GM23338 (cell line): ENCODE results near the gene NUDT15.

Experiments used
- CREB1 ChIP-seq: fragments of 250-450 bp; sonication (Bioruptor Pico); IDR thresholded peaks from 2 replicates; pipeline ENCODE4 v1.5.0; 2020; ENCODE audit warnings: low read depth, mild to moderate bottlenecking, moderate library complexity
- CTCF ChIP-seq, 2 experiments: fragments of 200-600 bp in 1 of 2; sonication (generic) in 1 of 2; conservative IDR thresholded peaks; 2 replicates each; pipeline versions ENCODE4 v1.5.1 to v1.6.1; 2016 to 2017; ENCODE audit warnings: antibody characterized with exemption in 2 of 2, low read depth in 2 of 2, mild to moderate bottlenecking in 2 of 2, moderate library complexity in 1 of 2
- ETS1 ChIP-seq: IDR thresholded peaks from 2 replicates; pipeline ENCODE4 v1.6.1; 2016; ENCODE audit warnings: antibody characterized with exemption
- EZH2 ChIP-seq: fragments of 200-600 bp; sonication (generic); IDR thresholded peaks from one replicate; pipeline ENCODE4 v1.8.0; 2017; ENCODE audit warnings: antibody characterized with exemption, mild to moderate bottlenecking, low read depth; ENCODE audit not compliant: unreplicated experiment
- EZH2phosphoT487 ChIP-seq: fragments of 200-600 bp; sonication (generic); IDR thresholded peaks from one replicate; pipeline ENCODE4 v1.8.1; 2018; ENCODE audit warnings: antibody characterized with exemption; ENCODE audit not compliant: unreplicated experiment
- JUNB ChIP-seq: IDR thresholded peaks from one replicate; pipeline ENCODE4 v1.6.1; 2016; ENCODE audit warnings: antibody characterized with exemption; ENCODE audit not compliant: unreplicated experiment
- POLR2AphosphoS5 ChIP-seq: IDR thresholded peaks from 2 replicates; pipeline ENCODE4 v1.6.1; 2016; ENCODE audit warnings: antibody characterized with exemption, low read depth
- REST ChIP-seq: IDR thresholded peaks from one replicate; pipeline ENCODE4 v1.6.1; 2018; ENCODE audit warnings: antibody characterized with exemption; ENCODE audit not compliant: unreplicated experiment
- STAT1 ChIP-seq: IDR thresholded peaks from one replicate; pipeline ENCODE4 v1.6.1; 2016; ENCODE audit warnings: antibody characterized with exemption; ENCODE audit not compliant: unreplicated experiment
- ZNF331 ChIP-seq: fragments of 250-450 bp; sonication (Bioruptor Pico); IDR thresholded peaks from 2 replicates; pipeline ENCODE4 v1.5.0; 2020; ENCODE audit warnings: low read depth, mild to moderate bottlenecking, moderate library complexity

GRCh38 chr13:48000559-48001113 lies 36.9 kb upstream of the NUDT15 start:
- TF ChIP-seq POLR2AphosphoS5 (no peak), CREB1 (CRISPR knock-in tag) (no peak), CTCF (conservative IDR thresholded peaks at IDR 0.05; ENCODE audit: low read depth in 2 of 2) (no peak), REST (no peak), EZH2 (no peak), STAT1 (no peak), ETS1 (no peak), EZH2phosphoT487 (no peak), JUNB (no peak), ZNF331 (CRISPR knock-in tag) (no peak)
